ENCODE results near the gene TMEM263. TPM values are rescaled to one million over a fixed set of nuclear protein-coding genes. Genes with fewer than 3 reads are reported as not detected.

The TMEM263 gene
- 34.1 and 43.9 TPM in 2 replicates for total RNA-seq (2014; rRNA removed; shearing (Covaris generic))
- 60.0 and 83.6 TPM in 2 replicates for total RNA-seq (2022)
- Bru-seq, nascent RNA = percentile 90 among the genes with signal in this experiment
- percentile 91 among the genes with signal in this experiment for BruChase-seq, experiment 1, labeled RNA remaining after a 6-hour chase
- BruChase-seq, experiment 2, labeled RNA remaining after a 2-hour chase = percentile 96 among the genes with signal in this experiment
- long read RNA-seq, transcript TMEM263-203 (5 exons, 811 nt) = minor isoform, 6 of 151 reads
- long read RNA-seq, transcript TMEM263-204 (3 exons, 3,349 nt) = major isoform, 65 of 151 reads
- long read RNA-seq, transcript TMEM263-201 (4 exons, 3,362 nt) = minor isoform, 53 of 151 reads
- long read RNA-seq, partial matches to known transcripts = 11 of 151 reads
- long read RNA-seq, other reads (novel, unspliced or antisense) = 9 of 151 reads

DNA sequence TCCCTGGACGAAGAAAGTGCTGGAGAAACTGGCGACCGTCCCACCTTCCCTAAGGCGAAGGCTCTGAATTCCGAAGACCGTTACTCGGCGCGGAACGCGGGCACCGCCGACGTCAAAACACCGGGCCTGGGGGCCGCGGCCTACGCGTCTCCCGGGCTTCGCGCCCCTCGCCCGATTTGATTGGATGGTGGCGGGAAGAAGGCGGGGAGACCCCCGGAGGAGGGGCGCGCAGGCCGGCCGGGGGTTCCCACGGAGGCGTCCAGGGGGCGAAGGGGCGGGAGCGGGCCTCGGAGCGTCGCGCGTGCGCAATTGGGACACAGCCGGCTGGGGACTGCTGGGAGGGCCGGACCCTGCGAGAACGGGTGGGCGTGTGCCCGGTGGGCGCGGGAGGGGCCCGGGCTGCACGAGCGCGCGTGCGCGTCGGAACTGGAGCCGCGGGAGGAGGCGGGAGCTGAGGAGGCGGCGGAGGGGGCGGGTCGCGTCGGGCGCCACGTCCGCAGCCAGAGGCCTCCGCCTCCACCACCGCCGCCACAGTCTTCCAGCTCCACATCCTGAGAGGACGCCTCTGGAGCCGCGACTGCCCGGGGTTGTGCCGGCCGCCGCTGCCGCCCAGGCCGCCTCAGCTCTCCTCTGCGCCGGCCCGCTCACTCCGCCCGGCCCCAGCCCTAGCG, at the start of gene TMEM263:
Gene TMEM263 (plus strand): TSS at position 531 of the 671 bp plus-strand sequence. CDS start 11,210 bp downstream, outside the sequence.
- POLR2A ChIA-PET = interaction anchor here (0.6 to 2.8 kb wide), 7 partner anchors 31 to 1695 kb away, joined by 3 to 8 read pairs (median 3); partner anchors contain the start of gene MTERF2
- H3K9me3 ChIP-seq (ENCODE audit: low read length) = no peaks in the 10 kb centered on the region
- H3K27ac ChIP-seq (ENCODE audit: low read depth, low read length, poor library complexity, severe bottlenecking) = peak within 1 kb of the TSS; percentile 82
- peaks cover 15% of the 10 kb centered on the region for H3K36me3 ChIP-seq (ENCODE audit: insufficient read depth, low read length)
- H2AFZ ChIP-seq (ENCODE audit: low read length) = peak within 1 kb of the TSS; percentile 86
- H4K20me1 ChIP-seq (ENCODE audit: insufficient read depth, low read length) = no peaks in the 10 kb centered on the region
- peaks cover 26% of the 10 kb centered on the region for H3K4me1 ChIP-seq (ENCODE audit: insufficient read depth, low read length, poor library complexity, severe bottlenecking)
- no TSS peak for BruUV-seq (replicated peaks)
- H3K9me2 ChIP-seq (ENCODE audit: insufficient read depth, low read length) = no peaks in the 10 kb centered on the region
- peak; percentile 95 for DNase-seq (ENCODE audit: low spot score)
- intact Hi-C loops (cut with micrococcal nuclease; ENCODE audit: unreplicated experiment) = loop anchor here (1.0 to 10.0 kb wide), 7 partner anchors 19 to 1679 kb away; partner anchors contain the start of genes CKAP4, MTERF2, POLR3B and SELPLG
- TF ChIP-seq, protein P1, sequence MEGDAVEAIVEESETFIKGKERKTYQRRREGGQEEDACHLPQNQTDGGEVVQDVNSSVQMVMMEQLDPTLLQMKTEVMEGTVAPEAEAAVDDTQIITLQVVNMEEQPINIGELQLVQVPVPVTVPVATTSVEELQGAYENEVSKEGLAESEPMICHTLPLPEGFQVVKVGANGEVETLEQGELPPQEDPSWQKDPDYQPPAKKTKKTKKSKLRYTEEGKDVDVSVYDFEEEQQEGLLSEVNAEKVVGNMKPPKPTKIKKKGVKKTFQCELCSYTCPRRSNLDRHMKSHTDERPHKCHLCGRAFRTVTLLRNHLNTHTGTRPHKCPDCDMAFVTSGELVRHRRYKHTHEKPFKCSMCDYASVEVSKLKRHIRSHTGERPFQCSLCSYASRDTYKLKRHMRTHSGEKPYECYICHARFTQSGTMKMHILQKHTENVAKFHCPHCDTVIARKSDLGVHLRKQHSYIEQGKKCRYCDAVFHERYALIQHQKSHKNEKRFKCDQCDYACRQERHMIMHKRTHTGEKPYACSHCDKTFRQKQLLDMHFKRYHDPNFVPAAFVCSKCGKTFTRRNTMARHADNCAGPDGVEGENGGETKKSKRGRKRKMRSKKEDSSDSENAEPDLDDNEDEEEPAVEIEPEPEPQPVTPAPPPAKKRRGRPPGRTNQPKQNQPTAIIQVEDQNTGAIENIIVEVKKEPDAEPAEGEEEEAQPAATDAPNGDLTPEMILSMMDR (conservative IDR thresholded peaks at IDR 0.05; ENCODE audit: low read length) = no peak
- no peak for TF ChIP-seq EZH2phosphoT487 (IDR thresholded peaks at IDR 0.05; ENCODE audit: borderline replicate concordance, low read depth, low read length)
- peaks cover 42% of the 10 kb centered on the region for H3K79me2 ChIP-seq (ENCODE audit: insufficient read depth, low read depth, low read length)
- peak within 1 kb of the TSS; percentile 80 for H3K4me3 ChIP-seq (ENCODE audit: low read depth, low read length, poor library complexity, severe bottlenecking)
- CTCF ChIA-PET (ENCODE audit: unreplicated experiment) = interaction anchor here (0.6 kb wide), 3 partner anchors 195 to 1609 kb away, joined by 3 to 9 read pairs (median 5); partner anchors contain the start of gene POLR3B
- H3K4me2 ChIP-seq (ENCODE audit: low read length) = peak within 1 kb of the TSS; percentile 84

DNA sequence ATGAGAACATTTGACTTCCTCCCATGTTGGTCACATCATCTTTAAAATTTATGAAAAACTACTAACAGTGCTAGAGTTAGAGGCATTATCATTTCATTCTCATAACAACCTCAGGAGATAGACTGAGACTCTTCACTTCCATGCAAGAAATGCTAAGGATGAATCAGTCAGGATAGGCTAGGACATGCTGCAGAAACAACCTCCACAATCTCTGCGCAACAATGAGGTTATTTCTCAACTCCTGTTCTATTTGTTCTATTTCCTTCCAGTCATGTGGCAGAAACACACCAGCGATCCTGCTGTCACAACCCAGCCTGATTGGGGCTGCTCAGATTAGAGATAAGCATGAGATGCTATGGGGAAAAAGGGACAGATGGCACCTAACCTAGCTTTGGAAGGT, 49.0 kb upstream of the TMEM263 start:
- TF ChIP-seq, protein P1 (conservative IDR thresholded peaks at IDR 0.05; ENCODE audit: low read length) = no peak
- TF ChIP-seq EZH2phosphoT487 (IDR thresholded peaks at IDR 0.05; ENCODE audit: borderline replicate concordance, low read depth, low read length) = no peak
- Histone ChIP-seq H3K79me2 (ENCODE audit: insufficient read depth, low read depth, low read length) (no peaks in the 10 kb centered on the region), H3K4me2 (ENCODE audit: low read length) (no peak overlapping the region), H3K36me3 (ENCODE audit: insufficient read depth, low read length) (no peaks in the 10 kb centered on the region), H2AFZ (ENCODE audit: low read length) (no peak overlapping the region), H3K4me3 (ENCODE audit: low read depth, low read length, poor library complexity, severe bottlenecking) (no peak overlapping the region), H4K20me1 (ENCODE audit: insufficient read depth, low read length) (no peaks in the 10 kb centered on the region), H3K9me3 (ENCODE audit: low read length) (no peaks in the 10 kb centered on the region), H3K4me1 (ENCODE audit: insufficient read depth, low read length, poor library complexity, severe bottlenecking) (peaks cover 11% of the 10 kb centered on the region), H3K27ac (ENCODE audit: low read depth, low read length, poor library complexity, severe bottlenecking) (no peak overlapping the region), H3K9me2 (ENCODE audit: insufficient read depth, low read length) (no peaks in the 10 kb centered on the region)
- POLR2A ChIA-PET = interaction anchor here (0.7 kb wide), 2 partner anchors 57 to 462 kb away, joined by 3 read pairs; no protein-coding TSS in a partner anchor
- no peak for DNase-seq (ENCODE audit: low spot score)
- BruUV-seq (replicated peaks) = no TSS peak
- intact Hi-C loops (cut with micrococcal nuclease; ENCODE audit: unreplicated experiment) = no loop called here
- CTCF ChIA-PET (ENCODE audit: unreplicated experiment) = no interaction called here

Measured in OCI-LY7 (cell line).